ENCODE results near the gene ACAA2.
A peak's percentile ranks its signal among the peaks of the same experiment; 100 is the strongest.
"Not testable (repeated sequence)": the region's sequence is repeated elsewhere in the genome, so short reads cannot be mapped to it uniquely, and the experiment has no call there.

Gene ACAA2

GRCh38 chr18:49812286-49813068, 856 bp downstream of the ACAA2 start:
- DNase-seq (ENCODE audit: low spot score) = no peak

GRCh38 chr18:49811151-49811938, 2.0 kb downstream of the ACAA2 start:
- DNase-seq (ENCODE audit: low spot score) = no peak

GRCh38 chr18:49808553-49809191, 4.7 kb downstream of the ACAA2 start:
- DNase-seq (ENCODE audit: low spot score) = not testable (repeated sequence)

GRCh38 chr18:49804096-49804495, 9.2 kb downstream of the ACAA2 start:
- DNase-seq (ENCODE audit: low spot score) = no peak

- no peak for DNase-seq (ENCODE audit: low spot score)
These were observed 10.7 kb downstream of the ACAA2 start for GRCh38 chr18:49802623-49803022.

- DNase-seq (ENCODE audit: low spot score) = not testable (repeated sequence)
These were observed 12.8 kb downstream of the ACAA2 start for GRCh38 chr18:49800491-49800890.

GRCh38 chr18:49799806-49800205, 13.5 kb downstream of the ACAA2 start:
- not testable (repeated sequence) for DNase-seq (ENCODE audit: low spot score)

GRCh38 chr18:49798001-49798400, 15.3 kb downstream of the ACAA2 start:
- no peak for DNase-seq (ENCODE audit: low spot score)

GRCh38 chr18:49795612-49796552, 17.5 kb downstream of the ACAA2 start:
- DNase-seq (ENCODE audit: low spot score) = no peak

- no peak for DNase-seq (ENCODE audit: low spot score)
These were observed 18.6 kb downstream of the ACAA2 start for GRCh38 chr18:49794743-49795142.

GRCh38 chr18:49789560-49790134, 23.7 kb downstream of the ACAA2 start:
- DNase-seq (ENCODE audit: low spot score) = not testable (repeated sequence)

GRCh38 chr18:49788327-49788898, 24.9 kb downstream of the ACAA2 start:
- no peak for DNase-seq (ENCODE audit: low spot score)

- no peak for DNase-seq (ENCODE audit: low spot score)
These were observed 27.2 kb downstream of the ACAA2 start for GRCh38 chr18:49786019-49786720.

GRCh38 chr18:49784427-49785185, 28.7 kb downstream of the ACAA2 start:
- no peak for DNase-seq (ENCODE audit: low spot score)

GRCh38 chr18:49783631-49784030, 29.7 kb downstream of the ACAA2 start:
- DNase-seq (ENCODE audit: low spot score) = not testable (repeated sequence)

GRCh38 chr18:49778826-49779465, 34.4 kb downstream of the ACAA2 start:
- DNase-seq (ENCODE audit: low spot score) = no peak

GRCh38 chr18:49769047-49769728, 44.1 kb downstream of the ACAA2 start:
- DNase-seq (ENCODE audit: low spot score) = no peak

- DNase-seq (ENCODE audit: low spot score) = peak; percentile 71
These were observed 45.3 kb downstream of the ACAA2 start for GRCh38 chr18:49768051-49768391.
